IMR-90 (cell line): ENCODE results near the gene FNDC3B. TPM values are rescaled to one million over a fixed set of nuclear protein-coding genes. Genes with fewer than 3 reads are reported as not detected.

Experiments
- ATAC-seq: fragments of 200-7000 bp; cut with Tn5 transposase; 2 replicates; pipeline ENCODE4 v1.9.1; 2020; ENCODE audit warnings: low read depth, mild to moderate bottlenecking, moderate library complexity
- BruUV-seq: library from RNA; stranded (reverse); fragments of 400-500 nt; replicated peaks from 2 replicates; lab custom pipeline; 2021; lab: Mats Ljungman, UMichigan
- CTCF ChIA-PET: fragments of 300-600 bp; formaldehyde crosslinking; extraction: SDS; loops from one replicate; lab custom pipeline; 2021; ENCODE audit warnings: antibody characterized with exemption; lab: Yijun Ruan, JAX
- POLR2A ChIA-PET: fragments of 300-600 bp; sonication (Branson Sonifier 250); formaldehyde crosslinking; loops from one replicate; lab custom pipeline; 2022; ENCODE audit warnings: antibody characterized with exemption; ENCODE audit not compliant: unreplicated experiment; lab: Charles Lee
- DNase-seq: peaks from one replicate; pipeline ENCODE4 v3.0.0; 2013
- H2AFZ ChIP-seq: replicated peaks from 2 replicates; pipeline ENCODE3; 2013; ENCODE audit warnings: low read length, mild to moderate bottlenecking; ENCODE audit not compliant: poor library complexity
- H2AK5ac ChIP-seq: 2 replicates; pipeline ENCODE4 v1.6.1; 2013; ENCODE audit warnings: low read depth, low read length, inconsistent platforms
- H2AK9ac ChIP-seq: replicated peaks from 2 replicates; pipeline ENCODE3; 2013; ENCODE audit warnings: mild to moderate bottlenecking, low read depth, low read length, moderate library complexity; ENCODE audit not compliant: poor library complexity
- H2BK120ac ChIP-seq: 2 replicates; pipeline ENCODE4 v1.6.1; 2013; ENCODE audit warnings: low read depth, low read length, inconsistent platforms
- H2BK15ac ChIP-seq: 3 replicates; pipeline ENCODE4 v1.6.1; 2013; ENCODE audit warnings: low read depth, low read length, inconsistent platforms
- H2BK20ac ChIP-seq: 2 replicates; pipeline ENCODE4 v1.6.1; 2013; ENCODE audit warnings: low read depth, mild to moderate bottlenecking, inconsistent platforms, low read length, moderate library complexity
- H2BK5ac ChIP-seq: 2 replicates; pipeline ENCODE4 v1.6.1; 2013; ENCODE audit warnings: mild to moderate bottlenecking, low read depth, low read length, inconsistent platforms; ENCODE audit not compliant: poor library complexity, severe bottlenecking
- H3K14ac ChIP-seq: replicated peaks from 2 replicates; pipeline ENCODE4 v1.6.1; 2013; ENCODE audit warnings: low read depth, low read length, inconsistent platforms
- H3K18ac ChIP-seq: 2 replicates; pipeline ENCODE4 v1.6.1; 2013; ENCODE audit warnings: low read depth, low read length, control low read depth
- H3K23ac ChIP-seq: 2 replicates; pipeline ENCODE4 v1.6.1; 2013; ENCODE audit warnings: low read depth, low read length, inconsistent platforms
- H3K27ac ChIP-seq: 2 replicates; pipeline ENCODE4 v1.5.1; 2013; ENCODE audit warnings: mild to moderate bottlenecking, control low read depth, low read length; ENCODE audit not compliant: insufficient read depth
- H3K27me3 ChIP-seq: 2 replicates; pipeline ENCODE4 v1.6.1; 2013; ENCODE audit warnings: low read length; ENCODE audit not compliant: control insufficient read depth, insufficient read depth
- H3K36me3 ChIP-seq: 2 replicates; pipeline ENCODE4 v1.6.1; 2013; ENCODE audit warnings: low read length, mixed read lengths; ENCODE audit not compliant: control insufficient read depth, insufficient read depth
- H3K4ac ChIP-seq: 2 replicates; pipeline ENCODE4 v1.6.1; 2013; ENCODE audit warnings: low read depth, low read length, inconsistent platforms
- H3K4me1 ChIP-seq: 2 replicates; pipeline ENCODE4 v1.6.1; 2013; ENCODE audit warnings: low read length, mixed read lengths; ENCODE audit not compliant: control insufficient read depth, insufficient read depth
- H3K4me2 ChIP-seq: 2 replicates; pipeline ENCODE4 v1.6.1; 2013; ENCODE audit warnings: low read depth, mild to moderate bottlenecking, control low read depth, low read length, moderate library complexity
- H3K4me3 ChIP-seq: 2 replicates; pipeline ENCODE4 v1.5.1; 2013; ENCODE audit warnings: low read depth, mild to moderate bottlenecking, control low read depth, low read length, moderate library complexity; ENCODE audit not compliant: insufficient read depth
- H3K56ac ChIP-seq: 2 replicates; pipeline ENCODE4 v1.6.1; 2013; ENCODE audit warnings: low read length, inconsistent platforms; ENCODE audit not compliant: insufficient read depth; ENCODE audit errors: extremely low read depth
- H3K79me1 ChIP-seq, 2 experiments: 2 replicates each; pipeline ENCODE4 v1.6.1; 2013; ENCODE audit warnings: low read length in 2 of 2, inconsistent platforms in 1 of 2, low read depth in 1 of 2
- H3K9ac ChIP-seq: 2 replicates; pipeline ENCODE4 v1.6.1; 2013; ENCODE audit warnings: low read depth, low read length, control low read depth
- H3K9me1 ChIP-seq: 2 replicates; pipeline ENCODE4 v1.6.1; 2013; ENCODE audit warnings: low read length, inconsistent platforms; ENCODE audit not compliant: insufficient read depth
- H3K9me3 ChIP-seq: 2 replicates; pipeline ENCODE4 v1.6.1; 2013; ENCODE audit warnings: low read length; ENCODE audit not compliant: control insufficient read depth, insufficient read depth
- H4K20me1 ChIP-seq: 2 replicates; pipeline ENCODE4 v1.6.1; 2013; ENCODE audit warnings: low read length, inconsistent platforms; ENCODE audit not compliant: insufficient read depth
- H4K5ac ChIP-seq: 2 replicates; pipeline ENCODE4 v1.6.1; 2013; ENCODE audit warnings: mild to moderate bottlenecking, low read depth, low read length, control low read depth
- H4K8ac ChIP-seq, 2 experiments: 2 replicates each; pipeline ENCODE4 v1.6.1; 2013; ENCODE audit warnings: low read depth in 2 of 2, low read length in 2 of 2, control low read depth in 1 of 2, inconsistent platforms in 1 of 2
- H4K91ac ChIP-seq: 2 replicates; pipeline ENCODE4 v1.6.1; 2013; ENCODE audit warnings: low read depth, low read length, inconsistent platforms; ENCODE audit not compliant: insufficient read depth
- CTCF ChIP-seq: conservative IDR thresholded peaks from 2 replicates; pipeline ENCODE4 v1.5.1; 2012; ENCODE audit warnings: mild to moderate bottlenecking, low read depth, low read length, improper control_type of control experiment
- RCOR1 ChIP-seq: IDR thresholded peaks from 2 replicates; pipeline ENCODE4 v1.6.1; 2012; ENCODE audit warnings: mild to moderate bottlenecking, low read length, improper control_type of control experiment; ENCODE audit not compliant: insufficient replicate concordance
- WGBS, 2 experiments: methylation state at CpG; one replicate each; pipeline versions ENCODE4 v1.1.5 to v1.1.7; 2013; ENCODE audit warnings: missing lambda C conversion rate in 2 of 2; ENCODE audit not compliant: insufficient read length in 1 of 2; ENCODE audit errors: extremely low coverage in 2 of 2; 5-methylcytosine and 5-hydroxymethylcytosine counted together
- dilution Hi-C: fragments of 300-500 bp; cut with HindIII; formaldehyde crosslinking; loops from one replicate; pipeline ENCODE4 v1.14.3; 2018; ENCODE audit warnings: low sequenced_read_pairs; ENCODE audit not compliant: unreplicated experiment
- in situ Hi-C: fragments of 300-500 bp; cut with MboI; formaldehyde crosslinking; loops from 3 replicates; pipeline ENCODE4 v1.14.3; 2019; ENCODE audit warnings: low sequenced_read_pairs, inconsistent platforms, mixed read lengths
- intact Hi-C: fragments of 100-400 bp; cut with micrococcal nuclease; formaldehyde crosslinking; loops from 2 replicates; pipeline ENCODE4 v1.10.0; 2022
- polyA plus RNA-seq, 3 experiments: library from polyadenylated mRNA; depleted of rRNA; stranded (reverse); fragments of >200 nt; gene quantifications; 2 replicates each; pipeline ENCODE4 v1.2.3, GENCODE V29; 2012; ENCODE audit warnings: low replicate concordance in 1 of 3
- total RNA-seq: library from RNA; depleted of rRNA; stranded (reverse); fragments of >200 nt; gene quantifications from 2 replicates; pipeline ENCODE4 v1.2.3, GENCODE V29; 2012
- TF ChIP-seq, protein P1 (sequence below): fragments of 150-350 bp; IDR thresholded peaks from 2 replicates; pipeline ENCODE4 v1.6.1; 2016; ENCODE audit warnings: low read depth, mild to moderate bottlenecking, low read length, moderate library complexity, borderline replicate concordance
- TF ChIP-seq, protein P2 (sequence below): fragments of 150-350 bp; IDR thresholded peaks from 2 replicates; pipeline ENCODE4 v1.6.1; 2017; ENCODE audit warnings: mild to moderate bottlenecking, antibody characterized with exemption, low read length, low read depth

The FNDC3B gene
- total and polyA plus RNA-seq, 2 of the 4 experiments (the other 2 are of a cell fraction), result 23.9 to 150 TPM

GRCh38 chr3:172376881-172377280 is 337.5 kb downstream of the FNDC3B start:
- no peak overlapping the region for H4K91ac ChIP-seq
- TF ChIP-seq, protein P1, sequence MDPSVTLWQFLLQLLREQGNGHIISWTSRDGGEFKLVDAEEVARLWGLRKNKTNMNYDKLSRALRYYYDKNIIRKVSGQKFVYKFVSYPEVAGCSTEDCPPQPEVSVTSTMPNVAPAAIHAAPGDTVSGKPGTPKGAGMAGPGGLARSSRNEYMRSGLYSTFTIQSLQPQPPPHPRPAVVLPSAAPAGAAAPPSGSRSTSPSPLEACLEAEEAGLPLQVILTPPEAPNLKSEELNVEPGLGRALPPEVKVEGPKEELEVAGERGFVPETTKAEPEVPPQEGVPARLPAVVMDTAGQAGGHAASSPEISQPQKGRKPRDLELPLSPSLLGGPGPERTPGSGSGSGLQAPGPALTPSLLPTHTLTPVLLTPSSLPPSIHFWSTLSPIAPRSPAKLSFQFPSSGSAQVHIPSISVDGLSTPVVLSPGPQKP, result no peak
- no peak for TF ChIP-seq CTCF
- TF ChIP-seq, protein P2, sequence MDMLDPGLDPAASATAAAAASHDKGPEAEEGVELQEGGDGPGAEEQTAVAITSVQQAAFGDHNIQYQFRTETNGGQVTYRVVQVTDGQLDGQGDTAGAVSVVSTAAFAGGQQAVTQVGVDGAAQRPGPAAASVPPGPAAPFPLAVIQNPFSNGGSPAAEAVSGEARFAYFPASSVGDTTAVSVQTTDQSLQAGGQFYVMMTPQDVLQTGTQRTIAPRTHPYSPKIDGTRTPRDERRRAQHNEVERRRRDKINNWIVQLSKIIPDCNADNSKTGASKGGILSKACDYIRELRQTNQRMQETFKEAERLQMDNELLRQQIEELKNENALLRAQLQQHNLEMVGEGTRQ, result no peak
- no peak for TF ChIP-seq RCOR1
- DNase-seq (no peak), ATAC-seq (no peak)
- ChIA-PET CTCF (no interaction called here), POLR2A (no interaction called here)
- no peak overlapping the region for H2BK120ac ChIP-seq
- peaks cover 2% of the 10 kb centered on the region for H3K4me1 ChIP-seq
- H3K14ac ChIP-seq, result no peak overlapping the region
- no peak overlapping the region for H2BK15ac ChIP-seq
- peaks cover 21 to 61% of the 10 kb centered on the region in 2 experiments for H3K79me1 ChIP-seq
- H2AFZ ChIP-seq, result no peak overlapping the region
- H4K5ac ChIP-seq, result no peak overlapping the region
- H2BK20ac ChIP-seq, result no peak overlapping the region
- dilution Hi-C loops (no loop called here), intact Hi-C loops (no loop called here), in situ Hi-C loops (no loop called here)
- H2AK9ac ChIP-seq, result no peak overlapping the region
- peaks cover 16% of the 10 kb centered on the region; the same call in 1 of the 2 replicates for H4K20me1 ChIP-seq
- H3K27ac ChIP-seq, result no peak overlapping the region
- no TSS peak for BruUV-seq
- H4K8ac ChIP-seq, result no peak overlapping the region
- no CpG with 5 or more reads among the region's 4 CpGs for WGBS, 2 experiments
- H3K4me3 ChIP-seq, result no peak overlapping the region
- H3K9me1 ChIP-seq, result peaks cover 16% of the 10 kb centered on the region
- H2AK5ac ChIP-seq, result no peak overlapping the region
- H3K4me2 ChIP-seq, result no peak overlapping the region
- no peak overlapping the region for H2BK5ac ChIP-seq
- no peak overlapping the region for H3K9ac ChIP-seq
- H3K18ac ChIP-seq, result no peak overlapping the region
- no peak overlapping the region for H3K56ac ChIP-seq
- peaks cover 51% of the 10 kb centered on the region for H3K36me3 ChIP-seq
- no peak overlapping the region for H3K23ac ChIP-seq
- no peak overlapping the region for H3K4ac ChIP-seq
- no peaks in the 10 kb centered on the region for H3K9me3 ChIP-seq
- no peaks in the 10 kb centered on the region for H3K27me3 ChIP-seq
